ENCODE data around the gene ZDHHC14. TPM values are rescaled to one million over a fixed set of nuclear protein-coding genes. Genes with fewer than 3 reads are reported as not detected.
"Not testable (repeated sequence)": the region's sequence is repeated elsewhere in the genome, so short reads cannot be mapped to it uniquely, and the experiment has no call there.

The ZDHHC14 gene
- total RNA-seq, 2 experiments from 2014 or later: 1.3 to 1.6 TPM

GRCh38 chr6:157333956-157334355 lies 47.0 kb upstream of the ZDHHC14 start:
- TF ChIP-seq CTCF (IDR thresholded peaks at IDR 0.05): no peak
- Mint-ChIP-seq H3K4me3 (no peak overlapping the region), H3K9me3 (no peaks in the 10 kb centered on the region), H3K36me3 (ENCODE audit: low read depth) (no peaks in the 10 kb centered on the region), H3K27me3 (peaks cover 58% of the 10 kb centered on the region), H3K27ac (no peak overlapping the region), H3K4me1 (ENCODE audit: low read depth) (no peaks in the 10 kb centered on the region)
- Histone ChIP-seq H3K27me3 (ENCODE audit: control insufficient read depth in 1 of 2, insufficient read depth in 2 of 2, low read length in 2 of 2) (peaks cover 6 to 24% of the 10 kb centered on the region in 2 experiments), H3K4me3 (ENCODE audit: low read length) (no peak overlapping the region), H3K9me3 (ENCODE audit: control insufficient read depth in 1 of 2, insufficient read depth in 1 of 2, low read length in 2 of 2) (no peaks in the 10 kb centered on the region), H3K27ac (ENCODE audit: low read depth in 1 of 2, low read length in 2 of 2) (no peak overlapping the region), H3K4me1 (ENCODE audit: insufficient read depth, low read length) (no peaks in the 10 kb centered on the region), H3K36me3 (ENCODE audit: insufficient read depth, low read length) (no peaks in the 10 kb centered on the region)
- ChIA-PET POLR2A (no interaction called here), CTCF (interaction anchor here (0.7 to 2.6 kb wide), 5 partner anchors 9 to 904 kb away, joined by 3 to 10 read pairs (median 3); no protein-coding TSS in a partner anchor)
- no peak for ATAC-seq (ENCODE audit: poor library complexity)
- no peak for DNase-seq
- intact Hi-C loops (cut with DNase I, micrococcal nuclease): no loop called here

GRCh38 chr6:157335829-157336228 lies 45.2 kb upstream of the ZDHHC14 start:
- no peak for TF ChIP-seq CTCF (IDR thresholded peaks at IDR 0.05)
- no peaks in the 10 kb centered on the region for H3K36me3 Mint-ChIP-seq (ENCODE audit: low read depth)
- no peak overlapping the region for H3K27ac ChIP-seq (ENCODE audit: low read depth in 1 of 2, low read length in 2 of 2)
- peaks cover 6 to 25% of the 10 kb centered on the region in 2 experiments for H3K27me3 ChIP-seq (ENCODE audit: control insufficient read depth in 1 of 2, insufficient read depth in 2 of 2, low read length in 2 of 2)
- ChIA-PET POLR2A (no interaction called here), CTCF (interaction anchor here (2.6 kb wide), 1 partner anchor 21 kb away, joined by 10 read pairs; no protein-coding TSS in a partner anchor)
- DNase-seq: no peak
- no peaks in the 10 kb centered on the region for H3K9me3 ChIP-seq (ENCODE audit: control insufficient read depth in 1 of 2, insufficient read depth in 1 of 2, low read length in 2 of 2)
- no peak overlapping the region for H3K27ac Mint-ChIP-seq
- no peaks in the 10 kb centered on the region for H3K36me3 ChIP-seq (ENCODE audit: insufficient read depth, low read length)
- intact Hi-C loops (cut with DNase I, micrococcal nuclease): loop anchor here in 1 of 2 experiments (5.0 kb wide), 1 partner anchor 331 kb away; no protein-coding TSS in a partner anchor
- no peak overlapping the region for H3K4me3 ChIP-seq (ENCODE audit: low read length)
- H3K4me3 Mint-ChIP-seq: no peak overlapping the region
- H3K9me3 Mint-ChIP-seq: no peaks in the 10 kb centered on the region
- H3K27me3 Mint-ChIP-seq: peaks cover 59% of the 10 kb centered on the region
- no peaks in the 10 kb centered on the region for H3K4me1 Mint-ChIP-seq (ENCODE audit: low read depth)
- no peaks in the 10 kb centered on the region for H3K4me1 ChIP-seq (ENCODE audit: insufficient read depth, low read length)
- ATAC-seq (ENCODE audit: poor library complexity): no peak

GRCh38 chr6:157337276-157337675 lies 43.7 kb upstream of the ZDHHC14 start:
- H3K4me1 ChIP-seq (ENCODE audit: insufficient read depth, low read length); H3K4me3 Mint-ChIP-seq; H3K27ac ChIP-seq (ENCODE audit: low read depth in 1 of 2, low read length in 2 of 2); H3K4me3 ChIP-seq (ENCODE audit: low read length); H3K36me3 Mint-ChIP-seq (ENCODE audit: low read depth); H3K9me3 ChIP-seq (ENCODE audit: control insufficient read depth in 1 of 2, insufficient read depth in 1 of 2, low read length in 2 of 2); H3K9me3 Mint-ChIP-seq; CTCF ChIA-PET; H3K36me3 ChIP-seq (ENCODE audit: insufficient read depth, low read length); DNase-seq; ATAC-seq (ENCODE audit: poor library complexity); H3K27ac Mint-ChIP-seq; H3K4me1 Mint-ChIP-seq (ENCODE audit: low read depth): not testable (repeated sequence)
- intact Hi-C loops (cut with DNase I, micrococcal nuclease): loop anchor here in 1 of 2 experiments (5.0 kb wide), 1 partner anchor 330 kb away; no protein-coding TSS in a partner anchor
- POLR2A ChIA-PET: interaction anchor here (0.5 kb wide), 1 partner anchor 64 kb away, joined by 3 read pairs; no protein-coding TSS in a partner anchor
- H3K27me3 ChIP-seq (ENCODE audit: control insufficient read depth in 1 of 2, insufficient read depth in 2 of 2, low read length in 2 of 2): peaks cover 6 to 15% of the 10 kb centered on the region in 2 experiments
- peaks cover 73% of the 10 kb centered on the region for H3K27me3 Mint-ChIP-seq

- no peaks in the 10 kb centered on the region for H3K4me1 ChIP-seq (ENCODE audit: insufficient read depth, low read length)
- no peak for TF ChIP-seq CTCF (IDR thresholded peaks at IDR 0.05)
- H3K27me3 ChIP-seq (ENCODE audit: control insufficient read depth in 1 of 2, insufficient read depth in 2 of 2, low read length in 2 of 2): peaks cover 4 to 14% of the 10 kb centered on the region in 2 experiments
- ATAC-seq (ENCODE audit: poor library complexity) (no peak), DNase-seq (no peak)
- no peaks in the 10 kb centered on the region for H3K9me3 ChIP-seq (ENCODE audit: control insufficient read depth in 1 of 2, insufficient read depth in 1 of 2, low read length in 2 of 2)
- intact Hi-C loops (cut with DNase I, micrococcal nuclease): loop anchor here in 1 of 2 experiments (5.0 kb wide), 1 partner anchor 330 kb away; no protein-coding TSS in a partner anchor
- H3K27ac ChIP-seq (ENCODE audit: low read depth in 1 of 2, low read length in 2 of 2): no peak overlapping the region
- H3K4me3 Mint-ChIP-seq: no peak overlapping the region
- no peaks in the 10 kb centered on the region for H3K36me3 Mint-ChIP-seq (ENCODE audit: low read depth)
- no peaks in the 10 kb centered on the region for H3K36me3 ChIP-seq (ENCODE audit: insufficient read depth, low read length)
- H3K4me3 ChIP-seq (ENCODE audit: low read length): no peak overlapping the region
- no peaks in the 10 kb centered on the region for H3K9me3 Mint-ChIP-seq
- peaks cover 76% of the 10 kb centered on the region for H3K27me3 Mint-ChIP-seq
- no peaks in the 10 kb centered on the region for H3K4me1 Mint-ChIP-seq (ENCODE audit: low read depth)
- ChIA-PET CTCF (no interaction called here), POLR2A (no interaction called here)
- H3K27ac Mint-ChIP-seq: no peak overlapping the region
Measured at GRCh38 chr6:157337751-157338150, 43.2 kb upstream of the ZDHHC14 start.
